IPS DF 4.7 (cell line): Measurements from ENCODE around the gene CYTIP.
"Not testable (repeated sequence)": the region's sequence is repeated elsewhere in the genome, so short reads cannot be mapped to it uniquely, and the experiment has no call there.

Source experiments
- DNase-seq: peaks from one replicate; pipeline ENCODE4 v3.0.0-alpha.2; 2013; ENCODE audit warnings: low spot score; ENCODE audit errors: extremely low read depth

CYTIP gene

DNA sequence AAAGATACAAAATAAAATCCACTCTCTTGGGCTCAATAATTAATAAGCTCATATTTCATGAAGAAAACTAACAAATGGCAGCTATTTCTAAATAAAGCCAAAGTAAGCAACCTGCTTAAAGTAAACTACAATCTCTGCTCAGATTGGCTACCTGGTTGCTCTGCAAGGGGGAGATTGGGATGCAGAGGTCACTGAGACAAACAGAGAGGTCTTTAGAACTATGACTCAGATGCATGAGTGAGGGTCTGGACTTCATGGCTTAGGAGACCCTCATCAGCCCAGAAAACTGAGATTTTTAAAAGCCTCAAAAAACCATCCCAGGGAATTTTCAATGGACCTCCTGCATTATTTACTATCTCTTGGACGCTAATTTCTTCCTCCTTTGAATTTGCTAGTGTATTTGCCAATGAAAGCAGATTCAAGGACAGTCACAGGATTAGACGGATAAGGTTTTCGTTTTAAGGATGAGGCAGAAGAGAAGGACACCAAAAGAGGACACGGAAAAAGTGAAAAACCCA is 17.4 kb downstream of the CYTIP start:
- no peak for DNase-seq

DNA sequence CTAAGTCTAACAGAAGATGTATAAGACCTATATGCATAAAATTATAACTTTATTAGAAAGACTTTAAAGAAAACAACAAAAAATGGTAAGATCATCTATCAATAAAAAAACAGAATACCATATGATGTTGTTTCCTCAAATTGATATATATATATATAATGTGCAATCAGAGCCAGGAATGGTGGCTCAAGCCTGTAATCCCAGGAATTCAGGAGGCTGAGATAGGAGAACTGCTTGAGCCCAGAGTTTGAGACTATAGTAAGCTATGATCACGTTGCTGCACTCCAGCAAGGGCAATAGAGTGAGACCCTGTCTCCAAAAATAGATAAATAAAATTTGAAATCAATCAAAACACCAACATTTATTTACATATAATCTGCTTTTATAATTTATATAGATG is 19.5 kb downstream of the CYTIP start:
- DNase-seq: no peak

DNA sequence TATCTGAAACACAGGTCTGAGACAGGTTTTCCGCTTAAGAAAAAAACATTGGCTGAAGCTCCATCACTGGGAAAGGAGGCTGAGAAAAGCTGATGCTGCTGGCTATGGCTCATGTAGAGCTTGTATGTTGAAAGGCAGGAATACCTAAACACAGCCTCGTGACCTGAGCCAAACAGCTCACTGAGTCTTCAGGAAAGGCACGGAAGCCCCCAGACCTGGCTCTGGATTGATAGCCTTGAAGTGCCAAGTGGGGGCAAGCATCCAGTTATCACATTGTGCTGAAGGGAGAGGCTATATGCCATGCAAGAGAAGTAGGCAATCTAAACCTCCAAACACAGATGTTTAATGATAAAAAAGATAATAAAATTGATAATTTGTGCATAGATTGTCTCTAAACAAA is 21.9 kb downstream of the CYTIP start:
- DNase-seq: no peak

DNA sequence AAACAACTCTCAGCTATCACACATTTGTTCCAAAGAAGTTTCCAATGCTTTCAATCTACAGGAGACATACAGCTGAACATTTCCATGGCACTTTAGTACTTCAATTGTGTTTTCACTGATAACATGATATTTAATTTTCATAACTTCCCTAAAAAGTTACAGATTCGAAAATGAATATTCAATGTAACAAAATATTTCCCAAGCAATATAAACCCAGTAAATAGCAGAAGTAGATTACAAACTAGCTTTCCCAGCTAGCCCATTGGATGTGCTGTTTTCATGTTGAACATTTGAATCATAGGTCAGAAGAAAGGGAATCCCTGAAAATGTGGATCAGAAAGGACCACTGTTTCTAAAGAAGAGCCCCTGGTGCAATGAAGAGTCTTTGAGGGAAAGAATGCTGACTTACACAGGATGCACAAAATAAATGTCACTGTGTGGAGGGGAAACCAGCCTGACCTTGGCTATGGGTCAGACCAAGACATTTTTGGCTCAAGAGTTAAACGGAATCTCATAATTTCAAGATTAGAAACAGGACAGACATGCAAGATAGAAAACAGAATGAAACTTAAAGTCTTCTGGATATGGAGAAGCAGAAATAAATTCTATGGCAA is 22.5 kb downstream of the CYTIP start:
- DNase-seq: no peak

DNA sequence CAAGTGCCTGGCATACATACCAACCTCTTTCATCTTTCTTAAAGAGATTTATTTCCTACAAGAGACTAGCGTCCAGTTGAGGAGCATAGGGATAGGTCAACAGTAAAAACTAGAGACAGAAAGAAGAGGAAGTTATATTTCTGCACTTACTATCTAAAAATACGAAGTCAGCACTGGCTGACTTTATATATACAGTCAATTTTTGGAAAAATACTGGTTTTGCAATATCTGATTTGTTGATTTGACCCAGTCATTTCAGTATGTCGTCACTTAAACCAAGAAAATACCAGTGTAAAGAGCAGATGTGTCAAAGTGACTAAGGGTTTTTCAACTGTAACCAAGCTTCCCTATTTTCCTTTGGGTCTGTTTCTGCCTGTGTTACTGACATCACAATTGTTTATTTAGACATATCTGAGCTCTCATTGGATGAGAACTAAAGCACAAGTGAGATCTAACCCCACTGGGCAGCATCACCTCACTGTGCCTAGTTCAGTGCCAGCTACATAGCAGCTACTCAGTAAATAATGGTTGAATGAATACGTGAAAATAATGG is 23.0 kb downstream of the CYTIP start:
- DNase-seq: no peak

DNA sequence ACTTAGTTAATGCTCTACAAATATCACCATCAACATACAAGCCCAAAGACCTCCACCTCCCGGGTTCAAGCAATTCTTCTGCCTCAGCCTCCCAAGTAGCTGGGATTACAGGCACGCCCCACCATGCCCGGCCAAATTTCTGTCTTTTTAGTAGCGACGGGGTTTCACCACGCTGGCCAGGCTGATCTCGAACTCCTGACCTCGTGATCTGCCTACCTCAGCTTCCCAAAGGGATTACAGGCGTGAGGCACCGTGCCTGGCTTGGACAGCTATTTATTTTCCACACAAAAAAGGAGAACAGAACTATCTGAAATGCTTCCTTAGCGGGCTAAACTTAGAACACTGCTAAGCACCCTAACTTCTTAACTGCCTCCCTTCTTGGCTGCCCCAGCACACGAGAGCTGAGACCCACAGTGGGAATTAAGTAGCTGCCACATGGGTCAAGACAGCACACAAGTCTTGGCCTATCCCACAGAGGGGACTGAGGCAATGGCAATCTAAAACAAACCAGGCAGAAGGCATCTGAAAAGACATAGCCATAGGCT is 24.8 kb downstream of the CYTIP start:
- DNase-seq: no peak

DNA sequence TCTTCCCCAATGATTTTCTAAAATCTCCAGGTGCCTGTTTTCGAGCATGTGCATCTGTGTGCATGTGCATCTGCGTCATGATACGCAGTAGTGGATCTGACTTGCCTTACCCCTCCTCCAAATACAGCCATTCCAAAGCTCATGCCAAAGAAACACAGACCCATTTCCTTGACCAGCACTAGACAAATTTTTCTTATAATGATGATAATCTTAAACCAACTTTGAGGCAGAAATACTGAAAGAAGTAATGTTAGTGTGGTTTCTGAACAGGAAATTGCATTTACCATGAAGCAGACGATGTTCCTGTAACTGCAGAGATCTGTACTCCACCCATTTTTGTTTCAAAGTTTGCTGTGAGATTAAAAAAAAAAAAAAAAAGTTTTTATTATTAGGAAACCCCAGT is 25.6 kb downstream of the CYTIP start:
- DNase-seq: no peak

DNA sequence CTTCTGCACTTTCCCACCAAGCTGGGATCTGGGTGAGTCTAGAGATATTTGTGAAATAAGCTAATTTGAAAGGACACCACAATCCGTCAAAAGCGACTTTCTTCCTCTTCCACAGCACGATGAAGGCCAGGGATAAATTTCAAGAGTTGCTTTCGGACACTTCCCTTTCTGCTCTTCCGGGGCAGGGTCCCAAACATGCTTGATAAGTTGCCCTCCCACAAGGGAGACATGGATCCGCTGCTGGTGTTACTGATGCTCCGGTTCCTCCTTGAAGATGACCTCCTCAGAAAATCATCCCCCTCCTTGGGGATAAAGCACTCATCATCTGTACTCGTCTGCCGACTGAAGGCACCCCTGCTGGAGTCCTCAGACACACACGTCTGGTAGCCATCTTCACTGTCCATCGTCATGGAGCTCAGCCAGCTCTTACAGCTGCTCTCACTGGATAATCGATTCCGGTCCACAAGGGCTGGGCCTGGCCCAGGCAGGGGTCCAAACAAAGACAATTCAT is 28.2 kb downstream of the CYTIP start:
- DNase-seq: no peak

DNA sequence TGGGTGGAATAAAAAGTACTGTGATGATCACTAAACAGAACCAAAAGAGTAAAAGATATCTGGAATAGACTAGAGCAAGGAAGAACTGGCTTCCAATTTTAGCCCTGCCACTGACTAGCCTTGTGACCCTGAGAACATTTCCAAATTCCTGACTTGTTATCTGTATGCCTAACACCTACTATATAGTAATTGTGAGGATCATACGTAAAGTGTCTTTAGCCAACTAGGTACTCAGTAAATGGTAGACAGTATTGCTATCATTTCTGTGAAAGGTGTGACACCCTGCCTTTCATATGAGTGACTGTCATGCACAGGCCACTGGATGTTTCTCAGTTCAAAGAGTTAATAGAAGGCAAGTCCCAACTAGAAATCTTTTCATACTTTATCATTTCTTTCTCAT is 29.8 kb downstream of the CYTIP start:
- DNase-seq: no peak

DNA sequence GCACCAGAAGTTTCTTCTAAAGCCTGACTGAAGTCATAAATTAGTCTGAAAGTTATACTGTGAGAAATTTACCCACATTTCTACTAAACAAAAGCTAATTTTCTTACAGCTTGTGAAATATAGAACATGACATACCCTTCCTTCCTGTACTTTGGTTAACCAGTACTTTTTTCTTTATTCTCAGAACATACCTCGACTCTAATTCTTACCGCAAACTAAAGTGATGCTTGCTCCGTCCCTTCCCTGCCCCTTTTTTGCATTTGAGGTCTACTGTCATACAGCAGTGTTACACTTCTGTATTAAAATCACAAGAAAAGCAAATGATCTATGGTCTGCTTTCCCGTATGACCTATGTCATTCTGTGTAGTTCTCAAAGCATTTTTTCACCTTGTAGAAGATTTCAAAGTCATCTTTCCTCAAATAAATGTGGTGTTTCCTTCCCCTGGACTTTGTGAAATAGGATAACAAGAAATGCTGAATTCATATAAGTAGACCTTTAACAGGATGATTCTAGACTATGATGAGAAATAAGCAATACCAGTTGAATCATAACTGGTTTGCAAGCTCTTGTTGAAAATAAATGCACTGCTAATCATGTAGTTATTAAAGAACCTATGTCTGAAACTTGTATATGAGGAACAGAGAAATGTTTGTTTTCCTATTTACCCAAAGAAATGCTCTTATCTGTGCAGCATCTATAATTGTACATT is 30.4 kb downstream of the CYTIP start:
- no peak for DNase-seq

DNA sequence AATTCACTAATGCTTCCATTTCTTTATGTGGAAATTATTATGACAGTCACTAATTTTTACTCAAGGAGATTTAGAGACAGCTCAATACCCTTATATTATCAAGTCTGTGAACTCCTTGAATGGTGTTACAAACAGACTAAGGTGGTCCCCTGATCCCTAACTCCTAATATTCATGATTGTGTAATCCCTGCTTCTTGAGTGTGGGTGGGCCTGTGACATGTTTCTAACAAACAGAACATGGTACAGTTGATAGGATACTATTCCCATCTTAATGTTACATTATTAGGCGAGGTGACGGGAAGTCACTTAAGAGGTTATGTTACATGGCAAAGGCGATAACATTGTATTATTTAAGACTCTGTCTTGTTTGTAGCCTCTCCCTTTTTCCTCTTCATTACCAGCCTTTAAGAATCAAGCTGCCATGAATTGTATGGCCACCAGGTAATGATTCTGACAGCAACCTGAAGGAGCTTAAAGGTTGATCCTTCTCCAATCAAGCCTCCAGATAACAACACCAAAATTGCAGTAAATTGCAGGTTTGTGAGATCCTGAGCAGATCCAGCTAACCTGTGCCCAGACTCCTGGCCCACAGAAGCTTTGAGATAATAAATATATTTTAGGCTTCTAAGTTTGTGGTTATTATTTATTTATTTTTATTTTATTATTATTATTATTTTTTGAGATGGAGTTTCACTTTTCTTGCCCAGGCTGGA is 32.1 kb downstream of the CYTIP start:
- DNase-seq: no peak

DNA sequence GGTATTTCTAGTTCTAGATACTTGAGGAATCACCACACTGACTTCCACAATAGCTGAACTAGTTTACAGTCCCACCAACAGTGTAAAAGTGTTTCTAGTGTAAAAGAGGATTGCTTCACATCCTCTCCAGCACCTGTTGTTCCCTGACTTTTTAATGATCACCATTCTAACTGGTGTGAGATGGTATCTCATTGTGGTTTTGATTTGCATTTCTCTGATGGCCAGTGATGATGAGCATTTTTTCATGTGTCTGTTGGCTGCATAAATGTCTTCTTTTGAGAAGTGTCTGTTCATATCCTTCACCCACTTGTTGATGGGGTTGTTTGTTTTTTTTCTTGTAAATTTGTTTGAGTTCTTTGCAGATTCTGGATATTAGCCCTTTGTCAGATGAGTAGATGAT is 38.5 kb downstream of the CYTIP start:
- DNase-seq: not testable (repeated sequence)

DNA sequence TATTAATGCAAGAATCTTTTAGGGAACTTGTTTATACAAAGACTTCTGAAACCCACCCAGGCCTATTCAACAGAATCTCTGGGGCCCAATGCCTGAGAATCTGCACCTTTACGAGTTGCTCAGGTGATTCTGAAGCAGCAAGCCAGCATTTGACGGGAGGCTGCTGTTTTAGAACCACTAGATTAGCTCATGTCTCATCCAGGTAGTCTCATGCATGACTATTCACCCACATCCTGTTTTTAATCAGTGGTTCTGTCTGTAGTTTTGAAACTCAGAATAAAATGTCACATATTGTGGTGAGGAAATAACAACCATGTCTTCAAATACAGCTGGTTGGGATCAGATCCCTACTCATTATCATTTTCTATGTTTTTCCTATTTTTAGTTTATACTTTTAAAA is 39.5 kb downstream of the CYTIP start:
- no peak for DNase-seq

DNA sequence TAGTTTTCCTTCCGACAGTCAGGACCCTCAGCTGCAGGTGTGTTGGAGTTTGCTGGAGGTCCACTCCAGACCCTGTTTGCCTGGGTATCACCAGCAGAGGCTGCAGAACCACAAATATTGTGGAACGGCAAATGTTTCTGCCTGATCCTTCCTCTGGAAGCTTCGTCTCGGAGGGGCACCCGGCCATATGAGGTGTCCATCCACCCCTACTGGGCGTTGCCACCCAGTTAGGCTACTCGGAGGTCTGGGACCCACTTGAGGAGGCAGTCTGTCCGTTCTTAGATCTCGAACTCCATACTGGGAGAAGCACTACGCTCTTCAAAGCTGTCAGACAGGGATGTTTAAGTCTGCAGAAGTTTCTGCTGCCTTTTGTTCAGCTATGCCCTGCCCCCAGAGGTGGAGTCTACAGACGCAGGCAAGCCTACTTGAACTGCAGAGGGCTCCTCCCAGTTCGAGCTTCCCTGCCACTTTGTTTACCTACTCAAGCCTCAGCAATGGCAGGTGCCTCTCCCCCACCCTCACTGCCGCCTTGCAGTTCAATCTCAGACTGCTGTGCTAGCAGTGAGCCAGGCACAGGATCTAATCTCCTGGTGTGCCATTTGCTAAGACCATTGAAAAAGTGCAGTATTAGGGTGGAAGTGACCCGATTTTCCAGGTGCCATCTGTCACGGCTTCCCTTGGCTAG is 40.9 kb downstream of the CYTIP start:
- DNase-seq: not testable (repeated sequence)

DNA sequence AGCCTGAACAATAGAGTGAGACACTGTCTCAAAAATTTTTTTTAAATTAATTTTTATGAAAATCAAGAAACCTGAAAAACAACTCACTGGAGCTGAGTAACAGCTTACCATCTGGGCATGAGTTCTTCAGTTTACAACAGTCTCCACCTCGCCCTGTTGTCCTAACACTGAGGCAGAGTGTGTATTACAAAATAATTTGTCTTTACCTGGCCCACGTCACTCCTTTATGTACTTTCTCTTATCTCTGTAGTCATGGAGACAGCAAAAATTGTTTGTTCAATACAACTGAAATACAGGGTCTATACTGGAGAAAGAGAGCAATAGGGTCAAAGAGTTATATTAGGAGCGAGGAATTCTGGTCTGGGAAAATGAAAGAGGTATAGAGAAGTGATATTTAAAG is 48.1 kb downstream of the CYTIP start:
- DNase-seq: no peak

DNA sequence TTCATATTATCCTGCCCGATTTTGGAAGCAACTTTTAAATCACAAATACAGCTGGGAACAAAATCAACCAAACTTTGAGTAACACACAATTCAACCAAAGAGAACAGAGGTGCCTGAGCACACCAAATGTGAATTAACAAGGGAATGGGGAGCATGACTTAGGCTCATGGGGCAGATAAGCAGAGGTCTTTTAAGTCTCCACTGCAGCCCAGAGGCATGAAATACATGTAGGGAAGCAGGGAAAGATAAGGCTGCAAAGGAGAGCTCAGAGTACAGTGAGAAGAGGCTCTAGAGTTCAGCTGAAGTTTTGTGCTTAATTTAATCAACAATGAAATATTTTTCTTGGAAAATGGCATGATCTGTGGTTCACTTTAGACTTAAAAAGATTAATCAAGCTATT is 49.0 kb downstream of the CYTIP start:
- DNase-seq: no peak

DNA sequence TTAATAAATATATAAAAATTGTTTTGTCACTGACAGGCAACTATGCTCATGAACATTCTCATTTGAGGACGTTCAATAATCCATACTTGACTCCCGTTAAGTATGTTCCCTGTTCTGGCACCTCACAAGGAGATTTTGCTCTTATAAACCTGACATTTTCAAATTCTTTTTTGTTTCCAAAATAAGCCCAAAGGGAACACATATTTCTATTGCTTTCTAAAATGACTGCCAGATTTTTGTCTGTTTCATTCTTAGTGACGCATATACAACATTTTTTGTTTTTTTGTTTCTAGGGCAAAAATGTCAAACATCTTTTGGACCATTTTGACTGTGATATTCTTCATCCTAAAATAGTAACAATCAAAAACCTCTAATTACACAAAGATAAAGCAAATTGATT is 50.5 kb downstream of the CYTIP start:
- no peak for DNase-seq

DNA sequence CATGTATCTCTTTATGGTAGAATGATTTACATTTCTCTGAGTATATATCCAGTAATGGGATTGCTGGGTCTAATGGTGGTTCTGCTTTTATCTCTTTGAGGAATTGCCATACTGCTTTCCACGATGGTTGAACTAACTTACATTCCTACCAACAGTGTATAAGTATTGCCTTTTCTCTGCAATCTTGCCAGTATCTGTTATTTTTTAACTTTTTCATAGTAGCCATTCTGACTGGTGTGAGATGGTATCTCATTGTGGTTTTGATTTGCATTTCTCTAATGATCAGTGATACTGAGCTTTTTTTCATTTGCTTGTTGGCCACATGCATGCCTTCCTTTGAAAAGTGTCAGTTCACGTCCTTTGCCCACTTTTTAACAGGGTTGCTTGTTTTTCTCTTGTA is 55.1 kb downstream of the CYTIP start:
- DNase-seq: no peak

DNA sequence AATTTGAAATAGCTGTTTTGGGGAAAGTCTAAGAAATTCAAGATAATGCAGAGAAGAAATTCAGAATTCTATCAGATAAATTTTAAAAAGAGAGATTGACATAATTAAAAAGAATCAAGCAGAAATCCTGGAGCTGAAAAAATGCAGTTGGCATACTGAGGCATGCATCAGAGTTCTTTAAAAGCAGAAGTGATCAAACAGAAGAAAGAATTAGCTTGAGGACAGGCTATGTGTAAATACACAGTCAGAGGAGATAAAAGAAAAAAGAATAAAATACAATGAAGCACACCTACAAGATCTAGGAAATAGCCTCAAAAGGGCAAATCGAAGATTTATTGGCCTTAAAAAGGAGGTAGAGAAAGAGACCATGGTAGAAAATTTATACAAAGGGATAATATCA is 57.1 kb downstream of the CYTIP start:
- DNase-seq: no peak

DNA sequence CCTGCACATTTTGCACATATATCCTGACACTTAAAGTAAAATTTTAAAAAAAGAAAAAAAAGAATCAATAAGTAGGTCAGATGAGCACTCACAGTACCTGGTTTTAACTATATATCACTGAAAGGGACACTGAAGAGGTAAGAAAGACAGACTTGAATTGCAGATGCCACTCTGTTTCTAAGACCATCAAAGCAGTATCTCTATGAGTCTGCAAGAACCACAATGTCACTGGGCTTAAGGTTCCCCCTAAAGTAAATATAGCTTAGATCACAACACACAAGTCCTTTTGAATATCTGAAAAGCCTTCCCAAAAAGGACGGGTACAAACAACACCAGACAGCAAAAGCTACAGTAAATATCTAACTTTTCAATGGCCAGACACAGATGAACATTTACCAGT is 57.6 kb downstream of the CYTIP start:
- DNase-seq: no peak

DNA sequence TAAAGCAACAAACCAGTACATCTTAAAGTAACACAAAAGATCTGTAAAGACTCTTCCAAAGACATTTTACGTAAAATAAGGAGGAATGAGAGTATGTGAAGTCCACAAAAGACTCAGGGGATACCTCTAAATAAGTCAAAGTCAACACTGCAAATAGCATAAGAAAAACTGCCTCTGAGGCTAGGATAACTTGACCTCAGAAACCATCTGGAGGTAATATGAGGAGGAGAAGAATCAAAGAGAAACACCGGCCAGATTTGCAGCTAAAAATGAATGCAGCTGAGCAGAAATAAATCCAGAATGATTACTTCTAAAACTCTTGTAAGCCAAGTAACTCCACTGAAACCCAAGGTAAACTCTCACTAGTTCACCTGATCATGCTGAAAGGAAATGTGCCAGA is 66.0 kb downstream of the CYTIP start:
- DNase-seq: no peak
